Measurements from ENCODE around the gene ZNF830. TPM values are rescaled to one million over a fixed set of nuclear protein-coding genes. Genes with fewer than 3 reads are reported as not detected.

Gene ZNF830
- total and polyA plus RNA-seq, 2 of the 13 experiments (the other 11 are each of a cell fraction or from before 2014, with no cell fraction given), result 6.1 to 19.0 TPM

- peak; percentile 86; the same call in 1 of the 2 replicates for TF ChIP-seq ZBTB4 (CRISPR knock-in tag; IDR thresholded peaks at IDR 0.05; ENCODE audit: borderline replicate concordance)
- no peak; the same call in 1 of the 2 replicates for TF ChIP-seq BCL3 (CRISPR knock-in tag; IDR thresholded peaks at IDR 0.05)
- TF ChIP-seq ZNF282 (IDR thresholded peaks at IDR 0.05; ENCODE audit: partially characterized antibody), result no peak
- peak; percentile 57 for TF ChIP-seq HBP1 (CRISPR knock-in tag; IDR thresholded peaks at IDR 0.05; ENCODE audit: low read depth)
- peak; percentile 99 for TF ChIP-seq GABPB1 (CRISPR knock-in tag; IDR thresholded peaks at IDR 0.05)
- no peak for TF ChIP-seq MIER3 (CRISPR knock-in tag; IDR thresholded peaks at IDR 0.05; ENCODE audit: borderline replicate concordance)
- TF ChIP-seq ZBTB42 (CRISPR knock-in tag; IDR thresholded peaks at IDR 0.05), result no peak
- no peak for TF ChIP-seq ZNF781 (CRISPR knock-in tag; IDR thresholded peaks at IDR 0.05; ENCODE audit: borderline replicate concordance, not compliant biosample characterization)
- TF ChIP-seq TIGD3 (CRISPR knock-in tag; IDR thresholded peaks at IDR 0.05; ENCODE audit: borderline replicate concordance), result no peak
- TF ChIP-seq CHD2 (IDR thresholded peaks at IDR 0.05; ENCODE audit: low read depth, low read length), result no peak
- no peak for TF ChIP-seq NAIF1 (CRISPR knock-in tag; IDR thresholded peaks at IDR 0.05; ENCODE audit: borderline replicate concordance)
- TF ChIP-seq TEAD2 (CRISPR knock-in tag; IDR thresholded peaks at IDR 0.05), result no peak
- TF ChIP-seq RARA (CRISPR knock-in tag; IDR thresholded peaks at IDR 0.05), result no peak
- TF ChIP-seq NONO (IDR thresholded peaks at IDR 0.05), result no peak
- TF ChIP-seq NONO (CRISPR knock-in tag; conservative IDR thresholded peaks at IDR 0.05), result peak; percentile 78
- no peak for TF ChIP-seq STAT5B (CRISPR knock-in tag; IDR thresholded peaks at IDR 0.05)
- no peak for TF ChIP-seq E2F1 (CRISPR knock-in tag; IDR thresholded peaks at IDR 0.05)
- TF ChIP-seq SKI (IDR thresholded peaks at IDR 0.05; ENCODE audit: partially characterized antibody), result no peak
- TF ChIP-seq ZNF256 (CRISPR knock-in tag; conservative IDR thresholded peaks at IDR 0.05), result 0 out of 2 replicates have a peak, but pooled peaks have one; percentile 52
- peak; percentile 32; the same call in 1 of the 2 replicates for TF ChIP-seq ZKSCAN1 (IDR thresholded peaks at IDR 0.05; ENCODE audit: low read length)
- no peak; the same call in 1 of the 2 replicates for TF ChIP-seq CBX5 (CRISPR knock-in tag; IDR thresholded peaks at IDR 0.05; ENCODE audit: borderline replicate concordance)
- no peak for TF ChIP-seq ZNF354B (CRISPR knock-in tag; IDR thresholded peaks at IDR 0.05)
Observed at GRCh38 chr17:34961093-34961911, at the start of gene ZNF830, which contains the start of gene CCT6B (continued).
